WTC11 (cell line): ENCODE data around the gene CFDP1. TPM values are rescaled to one million over a fixed set of nuclear protein-coding genes. Genes with fewer than 3 reads are reported as not detected.

Source experiments
- ATAC-seq: fragments of 200-7000 bp; cut with Tn5 transposase; 2 replicates; pipeline ENCODE4 v1.10.0; 2021; ENCODE audit warnings: mild to moderate bottlenecking, moderate library complexity
- CTCF ChIA-PET: fragments of 300-600 bp; sonication (Branson Sonifier 250); formaldehyde crosslinking; loops from one replicate; lab custom pipeline; 2021; ENCODE audit warnings: antibody characterized with exemption; lab: Charles Lee
- POLR2A ChIA-PET: fragments of 350-600 bp; sonication (Branson Sonifier 250); formaldehyde crosslinking; loops from one replicate; lab custom pipeline; 2021; ENCODE audit warnings: antibody characterized with exemption; lab: Charles Lee
- DNase-seq: peaks from one replicate; pipeline ENCODE4 v3.0.0; 2021; ENCODE audit warnings: low spot score
- H3K27ac Mint-ChIP-seq: 2 replicates; pipeline ENCODE4 v1.8.0; 2021; ENCODE audit warnings: mixed read lengths
- H3K27me3 Mint-ChIP-seq: 2 replicates; pipeline ENCODE4 v1.8.0; 2021; ENCODE audit warnings: low read depth, mild to moderate bottlenecking, moderate library complexity, mixed read lengths
- H3K36me3 Mint-ChIP-seq: 2 replicates; pipeline ENCODE4 v1.8.0; 2021; ENCODE audit warnings: mixed read lengths
- H3K4me1 Mint-ChIP-seq: 2 replicates; pipeline ENCODE4 v1.8.0; 2022; ENCODE audit warnings: mixed read lengths
- H3K4me3 Mint-ChIP-seq: 2 replicates; pipeline ENCODE4 v1.8.0; 2021; ENCODE audit warnings: mild to moderate bottlenecking, moderate library complexity, mixed read lengths
- H3K9me3 Mint-ChIP-seq: 2 replicates; pipeline ENCODE4 v1.8.0; 2021; ENCODE audit warnings: mixed read lengths
- AR ChIP-seq: fragments of 250-450 bp; sonication (Bioruptor Pico); IDR thresholded peaks from 2 replicates; pipeline ENCODE4 v1.9.0; 2021; ENCODE audit warnings: mild to moderate bottlenecking
- ARID4B ChIP-seq: sonication (generic); formaldehyde crosslinking; IDR thresholded peaks from 2 replicates; pipeline ENCODE4 v1.8.0; 2023; ENCODE audit warnings: missing genetic modification reagents, mild to moderate bottlenecking, borderline replicate concordance
- CREM ChIP-seq: sonication (generic); formaldehyde crosslinking; IDR thresholded peaks from 2 replicates; pipeline ENCODE4 v1.8.1; 2022; ENCODE audit warnings: mild to moderate bottlenecking, missing genetic modification reagents, moderate library complexity
- ETV6 ChIP-seq: sonication (generic); formaldehyde crosslinking; IDR thresholded peaks from 2 replicates; pipeline ENCODE4 v1.8.1; 2022; ENCODE audit warnings: mild to moderate bottlenecking, missing genetic modification reagents
- HMGXB4 ChIP-seq: sonication (generic); formaldehyde crosslinking; IDR thresholded peaks from 2 replicates; pipeline ENCODE4 v1.8.1; 2023; ENCODE audit warnings: mild to moderate bottlenecking, moderate library complexity, missing genetic modification reagents
- MLX ChIP-seq: sonication (generic); formaldehyde crosslinking; IDR thresholded peaks from 2 replicates; pipeline ENCODE4 v1.8.1; 2023; ENCODE audit warnings: mild to moderate bottlenecking, missing genetic modification reagents, moderate library complexity
- TP53 ChIP-seq: sonication (generic); formaldehyde crosslinking; IDR thresholded peaks from 2 replicates; pipeline ENCODE4 v1.8.1; 2023; ENCODE audit warnings: mild to moderate bottlenecking, missing genetic modification reagents
- total RNA-seq: library from RNA; stranded (reverse); gene quantifications from 3 replicates; pipeline ENCODE4 v1.2.3, GENCODE V29; 2021

The CFDP1 gene
- total RNA-seq, 1 experiment from 2014 or later, result 79.2 TPM

- H3K4me1 Mint-ChIP-seq, result peaks cover 80% of the 10 kb centered on the region
Observed at GRCh38 chr16:75250089-75250808, 183.1 kb downstream of the CFDP1 start.

GRCh38 chr16:75249441-75249840 is 183.9 kb downstream of the CFDP1 start:
- no peak for DNase-seq
- Mint-ChIP-seq H3K27me3 (no peaks in the 10 kb centered on the region), H3K27ac (no peak overlapping the region), H3K4me3 (peak overlapping the region; percentile 79; the same call in 1 of the 2 replicates), H3K9me3 (no peaks in the 10 kb centered on the region), H3K36me3 (no peaks in the 10 kb centered on the region), H3K4me1 (peaks cover 77% of the 10 kb centered on the region)
- no peak for ATAC-seq
- TF ChIP-seq HMGXB4 (CRISPR knock-in tag) (no peak), ARID4B (CRISPR knock-in tag) (no peak), ETV6 (CRISPR knock-in tag) (0 out of 2 replicates have a peak, but pooled peaks have one; percentile 40), CREM (CRISPR knock-in tag) (no peak)
- CTCF ChIA-PET, result interaction anchor here (0.6 to 7.5 kb wide), 2 partner anchors 16 to 17 kb away, joined by 3 to 92 read pairs; no protein-coding TSS in a partner anchor
- POLR2A ChIA-PET, result interaction anchor here (1.1 to 2.1 kb wide), 3 partner anchors 13 to 17 kb away, joined by 4 to 13 read pairs (median 5); no protein-coding TSS in a partner anchor

More at GRCh38 chr16:75250089-75250808, 183.1 kb downstream of the CFDP1 start:
- ChIA-PET CTCF (interaction anchor here (1.1 to 7.5 kb wide), 4 partner anchors 16 to 267 kb away, joined by 3 to 92 read pairs (median 4); no protein-coding TSS in a partner anchor), POLR2A (interaction anchor here (0.7 to 2.1 kb wide), 7 partner anchors 10 to 127 kb away, joined by 3 to 13 read pairs (median 4); no protein-coding TSS in a partner anchor)
- ATAC-seq (no peak), DNase-seq (peak; percentile 46)
- TF ChIP-seq MLX (CRISPR knock-in tag) (no peak), TP53 (CRISPR knock-in tag) (no peak), ARID4B (CRISPR knock-in tag) (peak; percentile 6; the same call in 1 of the 2 replicates), AR (CRISPR knock-in tag) (0 out of 2 replicates have a peak, but pooled peaks have one; percentile 23)
- no peaks in the 10 kb centered on the region for H3K36me3 Mint-ChIP-seq
- H3K27ac Mint-ChIP-seq, result no peak overlapping the region
- H3K9me3 Mint-ChIP-seq, result no peaks in the 10 kb centered on the region
- no peaks in the 10 kb centered on the region for H3K27me3 Mint-ChIP-seq
- H3K4me3 Mint-ChIP-seq, result peak overlapping the region; percentile 79
